Epithelial cell of proximal tubule (primary cell): Measurements from ENCODE around the gene RPL35. TPM values are rescaled to one million over a fixed set of nuclear protein-coding genes. Genes with fewer than 3 reads are reported as not detected.

Experiments
- DNase-seq: peaks from one replicate; pipeline ENCODE4 v3.0.0-alpha.2; 2011; ENCODE audit warnings: low read depth
- H3K4me3 ChIP-seq: 2 replicates; pipeline ENCODE4 v1.5.1; 2011; ENCODE audit warnings: low read depth, mild to moderate bottlenecking, low read length
- total RNA-seq: library from RNA; depleted of rRNA; stranded (reverse); fragments of >200 nt; gene quantifications from 2 replicates; pipeline ENCODE4 v1.2.3, GENCODE V29; 2015
- TF ChIP-seq, protein P1 (sequence below): conservative IDR thresholded peaks from 2 replicates; pipeline ENCODE4 v1.5.1; 2012; ENCODE audit warnings: low read depth, mild to moderate bottlenecking, low read length

RPL35 gene
- total RNA-seq, 1 donor from 2014 or later, result 2,998 TPM

DNA sequence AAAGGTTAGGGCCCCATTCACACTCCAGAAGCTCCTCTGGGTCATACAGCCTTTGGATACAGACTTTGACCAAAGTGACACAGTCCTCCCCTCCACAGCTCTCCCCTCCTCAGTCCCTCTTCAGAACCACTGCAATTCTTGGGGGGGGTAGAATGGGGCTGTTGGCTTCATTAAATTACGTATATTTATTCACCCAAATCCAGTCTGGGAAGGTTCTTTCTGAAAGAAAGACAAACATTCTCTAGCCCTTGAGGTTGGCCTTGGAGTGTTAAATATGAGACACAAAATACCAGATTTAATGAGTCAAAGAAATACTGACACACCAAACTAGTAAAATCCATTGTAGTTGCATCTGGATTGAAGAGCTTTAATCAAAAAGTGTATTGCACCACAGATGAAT lies 16.3 kb upstream of the RPL35 start:
- no peak for DNase-seq
- H3K4me3 ChIP-seq, result no peak overlapping the region
- TF ChIP-seq, protein P1, sequence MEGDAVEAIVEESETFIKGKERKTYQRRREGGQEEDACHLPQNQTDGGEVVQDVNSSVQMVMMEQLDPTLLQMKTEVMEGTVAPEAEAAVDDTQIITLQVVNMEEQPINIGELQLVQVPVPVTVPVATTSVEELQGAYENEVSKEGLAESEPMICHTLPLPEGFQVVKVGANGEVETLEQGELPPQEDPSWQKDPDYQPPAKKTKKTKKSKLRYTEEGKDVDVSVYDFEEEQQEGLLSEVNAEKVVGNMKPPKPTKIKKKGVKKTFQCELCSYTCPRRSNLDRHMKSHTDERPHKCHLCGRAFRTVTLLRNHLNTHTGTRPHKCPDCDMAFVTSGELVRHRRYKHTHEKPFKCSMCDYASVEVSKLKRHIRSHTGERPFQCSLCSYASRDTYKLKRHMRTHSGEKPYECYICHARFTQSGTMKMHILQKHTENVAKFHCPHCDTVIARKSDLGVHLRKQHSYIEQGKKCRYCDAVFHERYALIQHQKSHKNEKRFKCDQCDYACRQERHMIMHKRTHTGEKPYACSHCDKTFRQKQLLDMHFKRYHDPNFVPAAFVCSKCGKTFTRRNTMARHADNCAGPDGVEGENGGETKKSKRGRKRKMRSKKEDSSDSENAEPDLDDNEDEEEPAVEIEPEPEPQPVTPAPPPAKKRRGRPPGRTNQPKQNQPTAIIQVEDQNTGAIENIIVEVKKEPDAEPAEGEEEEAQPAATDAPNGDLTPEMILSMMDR, result no peak

DNA sequence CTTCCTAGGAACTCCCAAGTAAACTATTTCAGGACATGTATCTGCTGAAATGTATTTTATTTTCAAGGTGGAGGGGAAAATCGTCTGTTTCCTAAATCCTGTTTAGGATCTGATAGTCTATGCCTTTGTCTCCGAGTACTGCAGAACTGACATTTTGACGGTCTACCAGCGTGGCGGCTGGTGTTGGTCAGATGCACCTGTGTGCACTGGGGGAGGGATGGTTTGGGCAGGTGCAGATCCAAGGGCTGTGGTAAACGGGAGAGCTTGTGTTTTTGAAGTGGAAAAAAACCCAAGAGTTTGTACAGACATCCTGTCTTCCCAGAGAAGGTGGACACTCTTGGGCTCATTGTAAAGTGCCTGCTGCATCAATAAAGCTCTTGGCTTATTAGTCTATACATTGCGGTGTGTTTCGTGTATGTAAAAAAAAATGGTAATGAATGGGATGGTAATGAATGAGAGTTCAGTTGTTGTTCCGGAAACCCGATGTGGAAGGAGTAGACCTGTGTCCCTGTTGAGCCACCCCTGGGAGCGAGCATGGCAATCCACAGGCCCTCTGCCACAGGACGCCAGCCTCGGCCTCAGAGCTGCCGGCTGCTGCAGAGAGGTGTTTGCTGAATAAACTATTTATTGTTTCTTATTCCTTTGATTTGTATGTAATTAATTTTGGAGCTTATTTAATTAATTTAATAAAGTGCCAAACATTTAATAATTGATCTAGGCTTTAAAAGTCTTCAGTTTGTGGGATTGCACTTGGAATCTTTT lies 15.4 kb upstream of the RPL35 start:
- no peak for DNase-seq
- H3K4me3 ChIP-seq, result no peak overlapping the region
- TF ChIP-seq, protein P1, result no peak

DNA sequence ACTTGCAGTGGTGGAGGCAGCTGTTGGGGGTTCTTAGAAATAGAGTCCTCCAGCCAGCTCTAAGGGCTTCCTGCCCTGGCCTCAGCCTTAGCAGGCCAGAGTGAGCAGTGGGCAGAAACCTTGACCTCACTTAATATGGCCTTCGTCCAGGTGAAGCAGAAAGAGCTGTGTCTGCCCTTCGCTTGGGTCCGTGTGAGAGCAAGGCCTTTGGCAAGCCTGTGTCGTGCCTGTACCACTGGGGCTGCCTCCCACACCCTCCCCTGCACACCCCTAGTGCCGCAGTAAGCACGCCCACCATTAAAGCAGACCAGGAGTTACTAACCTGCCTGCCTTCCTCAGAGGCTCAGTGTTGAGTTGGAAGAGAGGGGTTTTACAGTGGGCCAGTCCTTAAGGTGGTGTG lies 13.7 kb upstream of the RPL35 start:
- no peak overlapping the region for H3K4me3 ChIP-seq
- no peak for DNase-seq
- TF ChIP-seq, protein P1, result no peak

DNA sequence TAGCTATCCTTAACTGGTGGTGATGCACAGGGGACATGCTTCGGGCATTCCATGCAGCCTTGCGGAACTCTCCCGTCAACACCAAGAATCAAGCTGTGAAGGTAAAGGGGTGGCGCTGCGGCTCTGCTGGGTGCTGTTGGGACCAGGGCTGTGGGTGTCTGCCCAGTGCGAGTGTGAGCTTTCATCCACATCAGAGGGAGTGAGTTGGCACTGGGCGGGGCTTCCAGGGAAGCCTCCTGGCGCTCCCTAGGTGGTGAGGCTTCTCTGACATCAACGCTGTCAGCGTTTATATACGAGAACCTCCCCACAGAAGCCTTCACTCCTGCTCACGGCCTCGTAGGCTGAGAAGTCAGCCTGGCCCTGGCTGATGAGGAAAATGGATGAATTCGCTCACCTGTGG lies 11.9 kb upstream of the RPL35 start:
- TF ChIP-seq, protein P1, result no peak
- DNase-seq, result no peak
- H3K4me3 ChIP-seq, result no peak overlapping the region

DNA sequence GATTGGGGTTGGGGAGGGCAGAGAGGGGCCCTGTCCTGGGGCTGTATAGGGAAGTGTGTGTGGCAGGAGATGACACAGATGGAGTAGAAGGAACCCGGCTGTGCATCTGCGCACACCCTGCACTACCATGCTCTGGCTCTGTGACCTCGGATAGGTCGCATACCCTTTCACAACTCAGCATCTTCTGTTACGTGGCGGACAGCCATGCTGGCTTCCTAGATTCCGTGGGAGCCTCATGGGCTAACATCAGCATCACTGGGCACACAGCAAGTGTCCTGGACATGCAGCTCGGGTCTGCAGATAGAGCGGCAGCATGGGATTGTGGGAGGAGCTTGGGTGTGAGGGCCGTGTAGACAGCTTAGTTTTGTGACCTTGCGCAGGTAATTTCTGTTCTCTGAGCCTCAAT lies 9.4 kb upstream of the RPL35 start:
- H3K4me3 ChIP-seq, result peak overlapping the region; percentile 92
- TF ChIP-seq, protein P1, result no peak
- DNase-seq, result no peak

DNA sequence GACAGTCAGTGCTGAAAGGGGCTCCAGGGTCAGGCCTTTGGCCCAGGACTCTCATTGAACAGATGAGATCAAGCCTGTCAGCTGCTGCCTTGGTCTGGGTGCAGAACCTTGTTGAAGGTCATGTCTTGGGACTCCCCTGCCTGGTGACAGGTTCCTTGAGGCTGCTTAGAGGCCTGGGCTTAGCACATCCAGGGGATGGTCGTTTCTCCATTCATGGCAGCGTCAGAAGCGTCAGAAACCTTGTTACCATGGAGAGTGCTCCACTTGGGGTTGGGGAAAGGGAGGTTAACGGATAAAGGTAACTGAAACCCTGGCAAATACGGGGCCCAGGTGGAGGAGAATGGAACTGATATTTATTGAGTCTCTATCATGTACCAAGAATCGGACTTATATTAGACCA lies 9.0 kb upstream of the RPL35 start:
- DNase-seq, result no peak
- TF ChIP-seq, protein P1, result no peak

DNA sequence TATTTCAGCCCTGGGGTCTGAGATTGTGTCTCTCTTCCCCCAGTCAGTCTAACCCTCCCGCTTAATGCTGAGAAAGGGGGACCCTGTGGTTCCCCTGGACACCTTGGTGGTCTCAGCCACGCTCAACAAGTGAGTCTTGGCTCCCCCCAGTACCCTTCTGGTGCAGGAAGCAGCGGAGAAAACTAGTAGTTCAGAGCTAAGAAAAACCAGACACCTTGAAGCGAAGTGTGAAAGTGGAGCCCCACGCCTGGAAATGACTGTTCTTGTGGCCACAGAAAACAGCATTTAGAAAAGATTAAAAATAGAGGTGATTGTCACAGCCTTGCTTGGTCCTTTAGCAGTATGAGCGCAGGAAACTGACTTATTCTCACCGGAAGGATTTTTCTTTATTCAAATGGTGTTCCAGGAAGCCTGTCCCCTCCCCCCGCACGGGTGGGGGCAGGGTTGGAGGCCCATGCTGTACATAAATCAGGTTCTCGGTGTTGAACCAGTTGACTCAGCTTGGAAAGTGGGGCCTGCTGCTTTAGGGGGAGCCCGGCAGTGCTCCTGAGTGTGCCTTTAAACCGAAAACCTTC lies 8.3 kb upstream of the RPL35 start:
- TF ChIP-seq, protein P1, result no peak
- DNase-seq, result no peak

More for the DNA sequence above, 9.0 kb upstream of the RPL35 start:
- H3K4me3 ChIP-seq, result peak overlapping the region; percentile 92

More for the DNA sequence above, 8.3 kb upstream of the RPL35 start:
- H3K4me3 ChIP-seq, result peak overlapping the region; percentile 92
